GM19238 (cell line): Measurements from ENCODE around the gene UBE2Q2.
"Not testable (repeated sequence)": the region's sequence is repeated elsewhere in the genome, so short reads cannot be mapped to it uniquely, and the experiment has no call there.

Experiments used
- DNase-seq: peaks from one replicate; pipeline ENCODE4 v3.0.0; 2011; ENCODE audit warnings: low spot score; ENCODE audit not compliant: insufficient read length

UBE2Q2 gene

GRCh38 chr15:75864213-75865059 is 21.2 kb downstream of the UBE2Q2 start:
- DNase-seq, result no peak

GRCh38 chr15:75866045-75866444 is 22.8 kb downstream of the UBE2Q2 start:
- not testable (repeated sequence) for DNase-seq

- DNase-seq, result no peak
These were observed 23.7 kb downstream of the UBE2Q2 start for GRCh38 chr15:75866916-75867315.

GRCh38 chr15:75867449-75867848 is 24.2 kb downstream of the UBE2Q2 start:
- DNase-seq, result no peak

GRCh38 chr15:75868019-75868418 is 24.8 kb downstream of the UBE2Q2 start:
- no peak for DNase-seq

- DNase-seq, result no peak
These were observed 26.2 kb downstream of the UBE2Q2 start for GRCh38 chr15:75869446-75869845.

GRCh38 chr15:75871589-75871988 is 28.3 kb downstream of the UBE2Q2 start:
- not testable (repeated sequence) for DNase-seq

GRCh38 chr15:75872403-75872990 is 29.2 kb downstream of the UBE2Q2 start:
- no peak for DNase-seq

GRCh38 chr15:75884041-75884440 is 40.8 kb downstream of the UBE2Q2 start:
- DNase-seq, result no peak

GRCh38 chr15:75887178-75887577 is 43.9 kb downstream of the UBE2Q2 start:
- no peak for DNase-seq

- no peak for DNase-seq
These were observed 48.6 kb downstream of the UBE2Q2 start for GRCh38 chr15:75891895-75892294.

- no peak for DNase-seq
These were observed 52.5 kb downstream of the UBE2Q2 start for GRCh38 chr15:75895731-75896130.

GRCh38 chr15:75900577-75900976 is 57.3 kb downstream of the UBE2Q2 start:
- no peak for DNase-seq

- no peak for DNase-seq
These were observed 58.9 kb downstream of the UBE2Q2 start for GRCh38 chr15:75902129-75902557.

- DNase-seq, result peak; percentile 64
These were observed 60.3 kb downstream of the UBE2Q2 start, which contains the start of gene FBXO22 for GRCh38 chr15:75903331-75904239. FBXO22 (plus strand) TSS chr15:75903878; CDS start chr15:75903964, 86 bp downstream.

- DNase-seq, result no peak
These were observed 62.0 kb downstream of the UBE2Q2 start for GRCh38 chr15:75905231-75905630.

- not testable (repeated sequence) for DNase-seq
These were observed 67.1 kb downstream of the UBE2Q2 start for GRCh38 chr15:75910355-75910754.

- DNase-seq, result no peak
These were observed 73.7 kb downstream of the UBE2Q2 start for GRCh38 chr15:75916978-75917377.

- DNase-seq, result no peak
These were observed 74.9 kb downstream of the UBE2Q2 start for GRCh38 chr15:75918135-75918534.

- DNase-seq, result no peak
These were observed 76.8 kb downstream of the UBE2Q2 start for GRCh38 chr15:75920079-75920478.
